ENCODE data around the gene NEO1.

Gene NEO1

DNA sequence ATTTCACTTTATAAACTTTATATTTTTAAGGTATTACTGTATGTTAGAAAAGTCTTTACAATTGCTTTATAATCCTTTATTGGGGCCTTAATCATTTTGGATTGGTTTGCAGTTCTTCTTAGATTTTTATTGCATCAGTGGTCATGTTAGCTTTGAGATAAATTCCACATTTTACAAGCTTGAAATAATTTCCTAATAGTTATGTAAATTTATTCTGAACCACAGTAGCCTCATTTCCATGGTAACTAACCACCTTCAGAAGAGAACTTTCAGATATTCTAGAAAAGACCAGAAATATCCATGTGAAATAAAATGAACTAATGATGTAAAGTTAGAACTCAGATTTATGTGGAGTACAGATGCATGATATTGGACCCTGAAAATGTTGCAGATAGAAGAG, 94.2 kb downstream of the NEO1 start:
- no peak for DNase-seq (ENCODE audit: low read depth)
- H3K4me3 ChIP-seq (ENCODE audit: low read depth, low read length) = no peak overlapping the region
- TF ChIP-seq, protein P1, sequence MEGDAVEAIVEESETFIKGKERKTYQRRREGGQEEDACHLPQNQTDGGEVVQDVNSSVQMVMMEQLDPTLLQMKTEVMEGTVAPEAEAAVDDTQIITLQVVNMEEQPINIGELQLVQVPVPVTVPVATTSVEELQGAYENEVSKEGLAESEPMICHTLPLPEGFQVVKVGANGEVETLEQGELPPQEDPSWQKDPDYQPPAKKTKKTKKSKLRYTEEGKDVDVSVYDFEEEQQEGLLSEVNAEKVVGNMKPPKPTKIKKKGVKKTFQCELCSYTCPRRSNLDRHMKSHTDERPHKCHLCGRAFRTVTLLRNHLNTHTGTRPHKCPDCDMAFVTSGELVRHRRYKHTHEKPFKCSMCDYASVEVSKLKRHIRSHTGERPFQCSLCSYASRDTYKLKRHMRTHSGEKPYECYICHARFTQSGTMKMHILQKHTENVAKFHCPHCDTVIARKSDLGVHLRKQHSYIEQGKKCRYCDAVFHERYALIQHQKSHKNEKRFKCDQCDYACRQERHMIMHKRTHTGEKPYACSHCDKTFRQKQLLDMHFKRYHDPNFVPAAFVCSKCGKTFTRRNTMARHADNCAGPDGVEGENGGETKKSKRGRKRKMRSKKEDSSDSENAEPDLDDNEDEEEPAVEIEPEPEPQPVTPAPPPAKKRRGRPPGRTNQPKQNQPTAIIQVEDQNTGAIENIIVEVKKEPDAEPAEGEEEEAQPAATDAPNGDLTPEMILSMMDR (IDR thresholded peaks at IDR 0.05; ENCODE audit: control insufficient read depth, extremely low read depth, insufficient read depth) = no peak

DNA sequence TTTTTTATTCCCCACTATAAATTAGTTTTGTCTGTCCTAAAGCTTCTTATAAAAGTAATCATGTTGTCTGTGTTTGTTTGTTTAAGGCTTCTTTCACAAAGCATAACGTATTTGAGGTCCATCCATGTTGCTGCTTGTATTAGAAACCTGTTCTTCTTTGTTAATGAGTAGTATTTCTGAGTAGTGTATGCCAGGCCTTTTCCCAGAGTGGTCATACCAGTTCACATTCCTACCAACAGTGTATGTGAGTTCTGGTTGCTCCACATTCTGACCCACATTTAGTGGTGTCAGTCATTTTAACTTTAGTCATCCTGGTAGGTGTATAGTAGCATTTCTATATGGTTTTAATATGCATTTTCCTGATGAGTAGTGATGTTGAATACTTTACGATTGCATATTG, 98.6 kb downstream of the NEO1 start:
- peak; percentile 62 for DNase-seq (ENCODE audit: low read depth)
- no peak overlapping the region for H3K4me3 ChIP-seq (ENCODE audit: low read depth, low read length)
- TF ChIP-seq, protein P1 (IDR thresholded peaks at IDR 0.05; ENCODE audit: control insufficient read depth, extremely low read depth, insufficient read depth) = no peak

DNA sequence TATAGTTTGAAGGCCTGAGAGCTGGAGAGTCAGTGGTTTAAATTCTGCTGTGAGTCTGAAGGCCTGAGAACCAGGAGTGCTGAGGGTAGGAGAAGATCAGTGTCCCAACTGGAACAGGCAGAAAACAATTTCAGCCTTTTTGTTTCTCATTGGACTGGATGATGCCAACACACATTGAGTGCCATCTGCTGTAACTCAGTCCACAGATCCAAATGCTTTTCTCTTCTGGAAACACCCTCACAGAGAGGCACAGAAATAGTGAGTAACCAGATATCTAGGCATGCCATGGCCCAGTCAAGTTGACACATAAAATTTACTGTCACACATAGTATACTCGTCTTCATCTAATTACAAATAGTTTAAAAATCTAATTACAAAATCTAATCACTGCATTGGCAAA, 100.8 kb downstream of the NEO1 start:
- DNase-seq (ENCODE audit: low read depth) = no peak
- no peak overlapping the region for H3K4me3 ChIP-seq (ENCODE audit: low read depth, low read length)
- TF ChIP-seq, protein P1 (IDR thresholded peaks at IDR 0.05; ENCODE audit: control insufficient read depth, extremely low read depth, insufficient read depth) = no peak

DNA sequence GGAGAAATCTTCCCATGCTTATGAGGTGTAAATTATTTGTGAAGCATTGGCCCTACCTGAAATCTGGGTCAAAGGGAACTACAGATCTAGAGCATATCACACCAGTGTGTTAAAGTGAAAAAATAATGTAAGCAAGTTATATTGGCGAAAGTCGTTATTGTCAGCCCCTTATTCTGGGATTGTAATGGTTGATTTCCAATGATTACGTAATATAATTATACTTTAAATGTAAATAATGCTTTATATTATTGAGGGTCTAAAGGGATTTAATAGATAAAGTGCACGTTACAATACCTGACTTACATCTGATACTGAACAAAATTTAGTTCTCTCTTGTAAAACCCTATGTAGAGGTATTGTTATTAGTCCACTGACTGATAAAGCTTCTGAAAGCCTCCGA, 101.2 kb downstream of the NEO1 start:
- no peak for DNase-seq (ENCODE audit: low read depth)
- TF ChIP-seq, protein P1 (IDR thresholded peaks at IDR 0.05; ENCODE audit: control insufficient read depth, extremely low read depth, insufficient read depth) = no peak

DNA sequence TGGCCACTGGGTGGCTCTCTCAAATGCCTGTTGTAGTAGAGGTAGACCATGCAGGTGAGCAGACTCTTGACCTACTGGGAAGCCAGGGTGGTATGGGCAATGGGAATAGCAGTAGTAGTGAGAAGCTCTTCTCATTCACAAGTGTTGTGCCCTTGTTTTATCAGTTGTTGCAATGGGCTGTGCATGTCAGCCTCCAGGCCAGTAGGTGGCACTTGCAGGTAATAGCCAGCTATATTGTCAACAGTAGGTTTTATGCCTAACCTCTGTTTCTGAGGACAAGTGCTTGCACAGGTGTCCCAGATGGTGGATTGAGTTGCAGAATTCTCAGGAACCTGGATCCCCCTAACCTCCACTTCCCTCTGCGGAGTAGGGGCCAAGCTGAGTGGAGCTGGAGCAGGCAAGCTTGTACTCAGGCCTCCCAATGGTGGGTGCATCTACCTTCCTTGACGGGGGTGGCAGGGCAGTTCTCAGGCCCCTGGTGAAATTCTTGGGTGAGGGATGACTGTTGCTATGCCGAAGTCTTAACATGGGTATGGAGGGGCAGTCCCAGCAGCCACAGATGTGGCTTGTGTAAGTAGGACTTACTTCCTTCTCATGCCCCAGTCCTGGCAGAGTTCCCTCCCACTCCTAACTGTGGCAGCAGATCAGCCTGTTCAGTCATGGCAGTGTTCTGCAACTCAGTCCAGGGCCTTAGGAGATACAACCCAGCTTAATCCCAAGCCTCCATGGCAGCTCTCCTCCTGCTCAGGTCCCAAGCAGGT, 104.3 kb downstream of the NEO1 start:
- no peak for DNase-seq (ENCODE audit: low read depth)
- TF ChIP-seq, protein P1 (IDR thresholded peaks at IDR 0.05; ENCODE audit: control insufficient read depth, extremely low read depth, insufficient read depth) = 0 out of 2 replicates have a peak, but pooled peaks have one; percentile 10
- H3K4me3 ChIP-seq (ENCODE audit: low read depth, low read length) = no peak overlapping the region

More for the DNA sequence above, 101.2 kb downstream of the NEO1 start:
- no peak overlapping the region for H3K4me3 ChIP-seq (ENCODE audit: low read depth, low read length)

DNA sequence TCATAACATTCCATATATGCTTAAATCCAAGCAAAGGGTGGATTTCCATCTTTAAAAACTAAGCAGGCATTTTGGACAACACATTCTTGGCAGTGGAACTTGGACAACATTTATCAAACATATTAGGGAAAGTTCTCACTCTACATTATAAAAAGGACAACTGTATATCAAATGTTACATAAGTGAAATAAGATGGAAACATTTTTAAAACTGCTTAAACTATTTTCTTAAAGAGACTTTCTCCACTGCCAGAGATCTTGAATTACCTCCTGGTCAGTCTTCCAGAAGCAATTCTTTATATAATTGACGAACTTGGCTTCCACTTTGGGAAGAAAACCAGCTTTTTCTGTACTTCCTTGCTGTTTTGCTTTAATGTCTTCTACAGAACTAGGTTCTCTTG, 109.3 kb downstream of the NEO1 start:
- DNase-seq (ENCODE audit: low read depth) = no peak
- TF ChIP-seq, protein P1 (IDR thresholded peaks at IDR 0.05; ENCODE audit: control insufficient read depth, extremely low read depth, insufficient read depth) = no peak
- no peak overlapping the region for H3K4me3 ChIP-seq (ENCODE audit: low read depth, low read length)

DNA sequence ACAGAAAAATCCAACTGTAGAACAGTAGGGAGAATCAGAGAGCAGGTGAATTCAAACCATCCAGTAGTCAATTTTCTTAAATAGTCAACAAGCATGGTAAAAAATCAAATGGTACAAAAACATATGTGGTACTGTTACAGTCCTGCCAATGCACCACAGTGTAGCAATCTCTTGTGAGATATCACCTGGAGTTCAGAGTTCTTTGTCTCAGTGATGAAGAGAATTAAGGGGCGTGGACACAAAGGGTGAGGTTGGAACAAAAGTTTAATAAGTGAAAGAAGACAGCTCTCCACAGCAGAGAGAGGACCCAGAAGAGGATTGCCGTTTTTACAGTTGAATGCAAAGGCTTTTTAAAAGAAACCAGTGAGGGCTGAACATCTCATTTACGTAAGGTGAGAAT, 113.2 kb downstream of the NEO1 start:
- TF ChIP-seq, protein P1 (IDR thresholded peaks at IDR 0.05; ENCODE audit: control insufficient read depth, extremely low read depth, insufficient read depth) = no peak
- H3K4me3 ChIP-seq (ENCODE audit: low read depth, low read length) = no peak overlapping the region
- DNase-seq (ENCODE audit: low read depth) = no peak

Measured in LNCaP clone FGC (cell line).